Keratinocyte (primary cell): Measurements from ENCODE around the gene OR7G3. TPM values are rescaled to one million over a fixed set of nuclear protein-coding genes. Genes with fewer than 3 reads are reported as not detected.

Experiments
- DNase-seq: peaks from one replicate; pipeline ENCODE4 v3.0.0-alpha.2; 2011; ENCODE audit warnings: low read depth, missing footprints, low spot score
- FAIRE-seq: peaks from 2 replicates; lab custom pipeline; 2011; peaks lifted over from hg19 to GRCh38; lab: Jason Lieb, UNC
- H2AFZ ChIP-seq: 2 replicates; pipeline ENCODE4 v1.6.0; 2012; ENCODE audit warnings: low read length, control low read depth, inconsistent platforms; ENCODE audit not compliant: control insufficient read depth
- H3K27ac ChIP-seq: 2 replicates; pipeline ENCODE4 v1.5.1; 2011; ENCODE audit warnings: low read length; ENCODE audit not compliant: control insufficient read depth, insufficient read depth
- H3K27me3 ChIP-seq: 3 replicates; pipeline ENCODE4 v1.6.0; 2011; ENCODE audit warnings: low read length; ENCODE audit not compliant: control insufficient read depth, insufficient read depth; ENCODE audit errors: extremely low read depth
- H3K36me3 ChIP-seq, 2 experiments: 2 replicates in 1 of 2; 3 replicates in 1 of 2; pipeline ENCODE4 v1.5.1; 2011; ENCODE audit warnings: low read length in 2 of 2, mild to moderate bottlenecking in 1 of 2; ENCODE audit not compliant: control insufficient read depth in 2 of 2, insufficient read depth in 2 of 2; ENCODE audit errors: extremely low read depth in 1 of 2
- H3K4me1 ChIP-seq: 3 replicates; pipeline ENCODE4 v1.5.1; 2011; ENCODE audit warnings: low read length; ENCODE audit not compliant: control insufficient read depth, insufficient read depth; ENCODE audit errors: extremely low read depth
- H3K4me2 ChIP-seq: 3 replicates; pipeline ENCODE4 v1.6.0; 2011; ENCODE audit warnings: low read depth, low read length; ENCODE audit not compliant: control insufficient read depth, insufficient read depth; ENCODE audit errors: extremely low read depth
- H3K4me3 ChIP-seq, 3 experiments: fragments of 200-600 bp in 1 of 3; sonication (generic) in 1 of 3; 2 replicates in 2 of 3; 3 replicates in 1 of 3; pipeline ENCODE4 v1.5.1; 2011 to 2016; ENCODE audit warnings: low read length in 3 of 3, mild to moderate bottlenecking in 3 of 3, control low read depth in 2 of 3, inconsistent platforms in 1 of 3, low read depth in 1 of 3, mixed read lengths in 1 of 3, mixed run types in 1 of 3, moderate library complexity in 1 of 3; ENCODE audit not compliant: control insufficient read depth in 2 of 3, insufficient read depth in 2 of 3; ENCODE audit errors: extremely low read depth in 1 of 3
- H3K79me2 ChIP-seq: 2 replicates; pipeline ENCODE4 v1.6.0; 2012; ENCODE audit warnings: low read length; ENCODE audit not compliant: control insufficient read depth, insufficient read depth
- H3K9ac ChIP-seq: 3 replicates; pipeline ENCODE4 v1.6.0; 2011; ENCODE audit warnings: low read length; ENCODE audit not compliant: control insufficient read depth, insufficient read depth; ENCODE audit errors: extremely low read depth
- H3K9me1 ChIP-seq: 3 replicates; pipeline ENCODE4 v1.6.0; 2011; ENCODE audit warnings: low read length; ENCODE audit not compliant: control insufficient read depth, insufficient read depth; ENCODE audit errors: extremely low read depth
- H3K9me3 ChIP-seq: 2 replicates; pipeline ENCODE4 v1.5.1; 2012; ENCODE audit warnings: low read depth, low read length; ENCODE audit not compliant: control insufficient read depth
- H4K20me1 ChIP-seq: 3 replicates; pipeline ENCODE4 v1.6.0; 2011; ENCODE audit warnings: low read length; ENCODE audit not compliant: control insufficient read depth, insufficient read depth; ENCODE audit errors: extremely low read depth
- EZH2 ChIP-seq: IDR thresholded peaks from one replicate; pipeline ENCODE4 v1.6.1; 2012; ENCODE audit warnings: inconsistent platforms, mild to moderate bottlenecking, low read length, moderate library complexity
- dilution Hi-C: fragments of 300-500 bp; cut with MboI; formaldehyde crosslinking; loops from one replicate; pipeline ENCODE4 v1.7.0; 2020; ENCODE audit warnings: low sequenced_read_pairs; ENCODE audit not compliant: extremely low pct_ligation_motif_present
- polyA plus RNA-seq, 5 experiments: library from polyadenylated mRNA; depleted of rRNA in 3 of 5; stranded (reverse) in 3 of 5; stranded (forward) in 1 of 5; unstranded in 1 of 5; fragments of >200 nt; gene quantifications; 1 replicate in 1 of 5; 2 replicates in 3 of 5; 3 replicates in 1 of 5; pipeline versions ENCODE4 v1.2.1 to v1.2.3, GENCODE V29; 2011 to 2012; ENCODE audit warnings: missing spikeins in 2 of 5, low read depth in 1 of 5, low replicate concordance in 1 of 5
- TF ChIP-seq, protein P1 (sequence below), 3 experiments: IDR thresholded peaks in 1 of 3; conservative IDR thresholded peaks in 1 of 3; optimal IDR thresholded peaks in 1 of 3; 2 replicates in 2 of 3; 3 replicates in 1 of 3; pipeline versions ENCODE3 to v1.5.1; 2011; ENCODE audit warnings: low read length in 3 of 3, mild to moderate bottlenecking in 3 of 3, moderate library complexity in 2 of 3, control low read depth in 1 of 3, inconsistent platforms in 1 of 3; ENCODE audit not compliant: insufficient read depth in 2 of 3; ENCODE audit errors: extremely low read depth in 1 of 3

OR7G3 gene
- polyA plus RNA-seq, 1 donor (not counting 4 experiments of a cell fraction or from before 2014, with no cell fraction given) = not detected

DNA sequence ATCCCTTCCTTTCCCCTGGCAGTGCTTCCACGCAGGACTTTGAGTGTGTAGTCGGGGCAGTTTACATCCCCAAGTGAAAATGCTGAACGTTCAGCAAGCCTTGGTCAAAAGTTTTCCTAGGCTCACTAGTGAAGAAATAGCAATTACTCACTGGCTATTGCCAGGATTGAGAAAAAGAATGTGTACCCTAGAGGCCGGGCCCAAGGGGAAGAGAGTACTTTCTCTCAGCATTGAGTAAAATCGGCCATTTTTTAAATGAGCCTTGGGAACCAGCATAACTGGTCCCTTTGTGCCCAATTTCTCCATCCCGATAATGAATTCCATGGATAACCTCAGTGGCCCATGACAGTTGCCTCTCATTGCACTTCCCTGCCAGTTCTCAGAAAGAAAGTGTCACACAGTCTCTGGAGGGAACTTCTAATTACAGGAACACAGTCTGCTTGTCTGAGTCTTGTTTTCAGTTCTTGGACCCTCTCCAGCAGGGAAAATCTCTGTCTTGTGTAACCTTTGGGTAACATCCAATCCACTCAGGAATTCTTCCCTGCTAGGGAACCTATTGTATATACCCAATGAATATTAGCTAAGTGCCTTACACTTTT, 44.7 kb upstream of the OR7G3 start:
- dilution Hi-C loops = no loop called here
- no peak for FAIRE-seq
- no peaks in the 10 kb centered on the region for H4K20me1 ChIP-seq
- no peak overlapping the region for H3K4me2 ChIP-seq
- H3K9me1 ChIP-seq = no peaks in the 10 kb centered on the region
- H3K27me3 ChIP-seq = no peaks in the 10 kb centered on the region
- no peak overlapping the region for H3K4me3 ChIP-seq
- H3K4me1 ChIP-seq = no peaks in the 10 kb centered on the region
- no peak for DNase-seq
- no peak overlapping the region for H3K9ac ChIP-seq
- H3K27ac ChIP-seq = no peak overlapping the region
- no peak overlapping the region for H2AFZ ChIP-seq
- no peak for TF ChIP-seq EZH2
- TF ChIP-seq, protein P1, sequence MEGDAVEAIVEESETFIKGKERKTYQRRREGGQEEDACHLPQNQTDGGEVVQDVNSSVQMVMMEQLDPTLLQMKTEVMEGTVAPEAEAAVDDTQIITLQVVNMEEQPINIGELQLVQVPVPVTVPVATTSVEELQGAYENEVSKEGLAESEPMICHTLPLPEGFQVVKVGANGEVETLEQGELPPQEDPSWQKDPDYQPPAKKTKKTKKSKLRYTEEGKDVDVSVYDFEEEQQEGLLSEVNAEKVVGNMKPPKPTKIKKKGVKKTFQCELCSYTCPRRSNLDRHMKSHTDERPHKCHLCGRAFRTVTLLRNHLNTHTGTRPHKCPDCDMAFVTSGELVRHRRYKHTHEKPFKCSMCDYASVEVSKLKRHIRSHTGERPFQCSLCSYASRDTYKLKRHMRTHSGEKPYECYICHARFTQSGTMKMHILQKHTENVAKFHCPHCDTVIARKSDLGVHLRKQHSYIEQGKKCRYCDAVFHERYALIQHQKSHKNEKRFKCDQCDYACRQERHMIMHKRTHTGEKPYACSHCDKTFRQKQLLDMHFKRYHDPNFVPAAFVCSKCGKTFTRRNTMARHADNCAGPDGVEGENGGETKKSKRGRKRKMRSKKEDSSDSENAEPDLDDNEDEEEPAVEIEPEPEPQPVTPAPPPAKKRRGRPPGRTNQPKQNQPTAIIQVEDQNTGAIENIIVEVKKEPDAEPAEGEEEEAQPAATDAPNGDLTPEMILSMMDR (optimal IDR thresholded peaks at IDR 0.05 in 1 of 3, IDR thresholded peaks at IDR 0.05 in 1 of 3, conservative IDR thresholded peaks at IDR 0.05 in 1 of 3; ENCODE audit: extremely low read depth in 1 of 3, insufficient read depth in 2 of 3, low read length in 3 of 3) = no peak
- peaks cover 2% of the 10 kb centered on the region for H3K9me3 ChIP-seq
- no peaks in the 10 kb centered on the region for H3K79me2 ChIP-seq
- no peaks in the 10 kb centered on the region for H3K36me3 ChIP-seq

DNA sequence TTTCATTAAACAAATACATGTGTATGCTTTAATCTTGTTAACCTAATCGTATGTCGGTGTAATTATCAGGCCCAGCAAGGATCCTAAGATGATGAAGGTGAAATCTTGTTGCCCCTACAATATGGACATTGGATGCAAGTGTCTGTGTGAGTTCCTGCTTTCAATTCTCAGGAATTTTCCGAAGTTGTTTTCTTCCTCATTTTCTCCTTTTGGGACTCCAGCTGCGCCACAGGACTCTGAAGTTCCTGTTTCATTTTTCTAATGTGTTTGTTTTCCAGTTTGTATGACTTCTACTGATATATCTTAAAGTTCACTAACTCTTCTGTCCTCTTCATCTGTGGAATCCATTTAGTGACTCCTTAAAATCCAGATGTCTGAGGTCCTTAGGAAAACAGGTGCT, 40.1 kb upstream of the OR7G3 start:
- Histone ChIP-seq H3K36me3 (peaks cover 3 to 15% of the 10 kb centered on the region in 2 experiments), H3K9ac (no peak overlapping the region)
- dilution Hi-C loops = no loop called here

More for the DNA sequence above, 40.1 kb upstream of the OR7G3 start:
- FAIRE-seq = no peak
- Histone ChIP-seq H3K27ac (no peak overlapping the region), H3K4me3 (no peak overlapping the region), H3K27me3 (no peaks in the 10 kb centered on the region), H3K4me2 (no peak overlapping the region), H3K4me1 (no peaks in the 10 kb centered on the region), H3K79me2 (no peaks in the 10 kb centered on the region), H2AFZ (no peak overlapping the region), H3K9me3 (peaks cover 9% of the 10 kb centered on the region), H3K9me1 (no peaks in the 10 kb centered on the region), H4K20me1 (no peaks in the 10 kb centered on the region)
- TF ChIP-seq, protein P1 (optimal IDR thresholded peaks at IDR 0.05 in 1 of 3, IDR thresholded peaks at IDR 0.05 in 1 of 3, conservative IDR thresholded peaks at IDR 0.05 in 1 of 3; ENCODE audit: extremely low read depth in 1 of 3, insufficient read depth in 2 of 3, low read length in 3 of 3) = no peak
- TF ChIP-seq EZH2 = no peak
- DNase-seq = no peak
